Fibroblast of peridontal ligament (primary cell): ENCODE data around the gene ST6GALNAC3.

Experiments
- DNase-seq: peaks from one replicate; pipeline ENCODE4 v3.0.0-alpha.2; 2010; ENCODE audit errors: extremely low read depth

The ST6GALNAC3 gene

DNA sequence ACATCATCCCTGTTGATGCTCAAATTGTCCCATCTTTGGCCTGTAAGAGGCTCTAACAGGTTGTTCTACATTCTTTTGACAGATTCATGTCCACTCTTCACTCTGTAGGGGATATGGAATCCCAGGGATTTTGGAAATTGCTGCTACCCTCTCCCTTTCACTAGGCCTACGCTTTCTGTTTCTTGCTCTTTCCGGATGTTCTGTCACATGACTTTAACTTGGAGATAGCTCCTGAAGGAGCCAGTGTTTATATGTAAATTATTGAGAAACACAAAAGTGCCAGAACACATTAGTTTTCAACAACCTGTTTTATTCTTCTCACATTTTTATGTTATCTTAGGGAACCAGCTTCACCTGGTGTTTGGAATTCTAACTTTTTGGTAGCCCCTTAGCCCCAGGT is 505.7 kb downstream of the ST6GALNAC3 start:
- DNase-seq, result no peak

- no peak for DNase-seq
Observed at GRCh38 chr1:76581712-76582111, 507.2 kb downstream of the ST6GALNAC3 start.

- DNase-seq, result no peak
Observed at GRCh38 chr1:76583235-76583868, 508.8 kb downstream of the ST6GALNAC3 start.

GRCh38 chr1:76583875-76584477 is 509.4 kb downstream of the ST6GALNAC3 start:
- no peak for DNase-seq

DNA sequence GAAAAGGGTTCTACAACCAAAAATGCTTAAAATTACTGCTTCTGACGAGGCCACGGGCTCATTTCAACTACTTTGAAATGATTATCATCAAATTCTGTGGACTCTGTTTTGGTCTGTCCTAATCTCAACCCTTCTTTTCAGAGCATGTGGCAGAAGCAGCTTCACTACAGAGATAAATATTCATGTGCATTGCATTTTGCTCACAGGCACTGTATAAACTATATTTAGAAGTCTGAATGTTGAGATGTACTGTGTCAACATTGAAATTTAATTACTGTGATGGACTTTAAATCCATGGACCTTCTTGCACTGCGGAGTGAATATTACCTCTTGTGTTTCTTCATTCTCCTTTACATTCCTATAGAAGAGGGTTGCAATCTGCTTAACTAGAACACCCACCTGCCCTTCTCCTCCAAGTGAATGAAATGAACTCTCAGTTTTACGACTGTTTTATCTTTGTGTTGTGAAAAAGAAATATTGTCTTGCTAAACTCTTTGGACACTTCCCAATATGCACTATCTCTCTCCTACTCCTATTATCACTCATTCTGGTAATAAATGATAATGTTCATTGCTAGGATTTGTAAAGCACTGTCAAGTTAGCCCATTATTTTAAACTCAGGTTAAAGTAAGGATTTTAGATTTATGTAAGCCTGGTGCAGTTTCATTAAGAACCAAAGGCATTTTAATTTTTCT is 511.6 kb downstream of the ST6GALNAC3 start:
- DNase-seq, result no peak

GRCh38 chr1:76587212-76587611 is 512.7 kb downstream of the ST6GALNAC3 start:
- DNase-seq, result no peak

GRCh38 chr1:76591461-76591860 is 516.9 kb downstream of the ST6GALNAC3 start:
- no peak for DNase-seq

DNA sequence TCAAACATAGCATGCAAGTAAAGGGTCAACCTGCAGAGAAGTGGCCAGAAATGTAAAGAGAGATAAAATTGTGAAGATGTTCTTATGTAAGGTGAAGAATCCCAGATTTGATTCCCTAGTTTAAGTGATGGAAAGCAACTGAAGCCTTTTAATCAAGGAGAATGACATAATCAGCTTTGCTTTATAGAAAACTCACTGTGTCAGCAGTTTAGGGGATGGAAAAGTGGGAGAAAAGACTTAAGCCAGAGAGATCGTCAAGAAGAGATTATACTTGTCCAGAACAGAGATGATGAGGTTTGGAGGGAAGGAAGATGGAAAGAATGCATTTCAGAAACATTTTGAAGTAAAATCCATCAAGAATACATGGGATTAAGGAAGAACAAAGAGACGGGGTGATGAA is 517.4 kb downstream of the ST6GALNAC3 start:
- DNase-seq, result no peak

GRCh38 chr1:76593141-76593540 is 518.6 kb downstream of the ST6GALNAC3 start:
- DNase-seq, result no peak

- DNase-seq, result peak; percentile 25
Observed at GRCh38 chr1:76593618-76594017, 519.1 kb downstream of the ST6GALNAC3 start.

GRCh38 chr1:76595024-76595423 is 520.5 kb downstream of the ST6GALNAC3 start:
- DNase-seq, result no peak

DNA sequence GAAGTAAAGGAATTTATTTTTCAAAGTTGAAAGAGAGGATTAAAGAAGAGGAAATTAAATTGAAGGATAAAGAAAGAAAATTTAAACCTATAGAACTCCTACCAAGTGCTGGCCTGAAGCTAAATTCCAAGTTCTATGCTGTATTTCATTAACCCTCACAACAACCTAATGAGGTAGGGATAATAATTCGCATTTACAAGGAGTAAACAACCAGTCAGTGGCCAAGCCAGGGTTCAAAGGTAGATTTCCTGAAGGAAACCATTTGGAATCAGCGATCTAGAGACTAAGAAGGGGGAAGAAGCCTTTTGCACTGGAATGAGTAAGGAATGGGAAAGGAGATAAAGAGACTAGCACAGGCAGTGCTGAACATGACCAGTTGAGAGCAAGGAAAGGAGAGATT is 526.9 kb downstream of the ST6GALNAC3 start:
- DNase-seq, result no peak

GRCh38 chr1:76607717-76608116 is 533.2 kb downstream of the ST6GALNAC3 start:
- no peak for DNase-seq

- DNase-seq, result no peak
Observed at GRCh38 chr1:76611770-76612445, 537.4 kb downstream of the ST6GALNAC3 start.

DNA sequence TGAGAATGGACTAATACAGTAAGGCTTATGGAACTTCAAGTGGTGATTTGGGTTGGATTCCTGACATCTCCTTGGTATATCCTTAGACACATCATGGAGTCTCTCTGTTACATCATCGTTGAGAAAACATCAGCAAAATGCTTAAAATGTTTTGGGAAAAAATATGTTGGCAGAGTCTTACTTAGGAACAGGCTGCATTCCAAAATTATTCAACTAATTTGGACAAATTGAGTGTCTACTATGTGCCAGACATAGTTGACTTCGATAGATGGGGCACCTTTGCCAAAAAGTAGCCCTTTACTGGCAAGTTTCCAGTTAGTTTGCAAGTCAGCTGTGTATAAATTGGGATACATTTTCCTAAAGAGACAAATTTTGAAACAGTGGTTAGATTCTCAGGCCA is 539.3 kb downstream of the ST6GALNAC3 start:
- DNase-seq, result no peak

DNA sequence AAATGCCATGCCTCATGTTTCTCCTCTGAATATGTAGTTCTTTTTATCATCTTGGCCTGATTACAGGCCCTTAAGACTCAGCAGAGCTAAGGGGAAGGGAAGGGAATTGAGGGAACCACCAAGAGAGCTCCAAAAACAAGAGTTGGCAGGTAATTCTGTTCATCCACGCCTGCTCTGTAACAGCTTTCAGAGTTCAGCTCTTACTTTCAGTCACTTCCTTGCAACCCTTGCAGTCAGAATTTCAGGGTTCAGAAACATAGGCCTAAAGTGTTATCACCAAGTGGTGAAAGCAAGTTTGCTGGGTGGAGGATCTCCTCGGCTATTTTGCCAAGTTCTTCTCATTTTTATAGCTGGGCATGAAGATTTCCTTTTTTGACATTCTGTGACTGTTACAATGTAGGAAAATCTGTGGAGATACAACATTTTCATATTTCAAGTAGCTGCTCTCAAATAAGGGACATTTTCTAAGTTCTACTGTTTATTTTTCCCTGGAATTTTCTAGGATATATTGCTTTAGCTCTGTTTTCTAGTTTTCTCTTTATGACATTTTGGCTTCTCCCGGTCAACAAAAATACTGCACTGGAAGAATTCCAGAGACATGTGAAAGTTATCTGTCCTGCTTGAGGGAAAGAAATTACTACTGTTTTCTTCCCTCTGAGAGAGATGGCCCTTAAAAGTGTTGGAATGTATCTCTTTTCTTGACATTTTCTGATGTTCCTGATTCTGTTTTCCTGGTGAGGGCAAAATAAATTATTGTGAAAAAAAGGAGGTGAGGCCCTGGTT is 540.9 kb downstream of the ST6GALNAC3 start:
- DNase-seq, result no peak

DNA sequence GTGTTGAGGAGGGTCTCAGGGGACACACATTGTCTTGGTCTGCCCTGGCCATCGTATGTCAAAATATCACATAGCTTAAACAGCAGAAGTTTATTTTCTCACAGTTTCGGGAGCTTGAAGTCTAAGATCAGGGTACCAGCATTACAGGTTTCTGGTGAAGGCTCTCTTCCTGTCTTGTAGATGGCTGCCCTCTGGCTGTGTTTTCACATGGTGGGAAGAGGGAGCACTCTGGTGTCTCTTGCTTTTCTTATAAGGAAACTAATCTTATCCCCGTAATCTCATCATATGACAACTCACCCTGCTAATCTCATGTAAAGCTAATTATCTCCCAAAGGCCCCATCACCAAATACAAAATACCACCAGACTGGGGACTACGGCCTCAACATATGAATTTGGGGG is 545.8 kb downstream of the ST6GALNAC3 start:
- DNase-seq, result no peak

DNA sequence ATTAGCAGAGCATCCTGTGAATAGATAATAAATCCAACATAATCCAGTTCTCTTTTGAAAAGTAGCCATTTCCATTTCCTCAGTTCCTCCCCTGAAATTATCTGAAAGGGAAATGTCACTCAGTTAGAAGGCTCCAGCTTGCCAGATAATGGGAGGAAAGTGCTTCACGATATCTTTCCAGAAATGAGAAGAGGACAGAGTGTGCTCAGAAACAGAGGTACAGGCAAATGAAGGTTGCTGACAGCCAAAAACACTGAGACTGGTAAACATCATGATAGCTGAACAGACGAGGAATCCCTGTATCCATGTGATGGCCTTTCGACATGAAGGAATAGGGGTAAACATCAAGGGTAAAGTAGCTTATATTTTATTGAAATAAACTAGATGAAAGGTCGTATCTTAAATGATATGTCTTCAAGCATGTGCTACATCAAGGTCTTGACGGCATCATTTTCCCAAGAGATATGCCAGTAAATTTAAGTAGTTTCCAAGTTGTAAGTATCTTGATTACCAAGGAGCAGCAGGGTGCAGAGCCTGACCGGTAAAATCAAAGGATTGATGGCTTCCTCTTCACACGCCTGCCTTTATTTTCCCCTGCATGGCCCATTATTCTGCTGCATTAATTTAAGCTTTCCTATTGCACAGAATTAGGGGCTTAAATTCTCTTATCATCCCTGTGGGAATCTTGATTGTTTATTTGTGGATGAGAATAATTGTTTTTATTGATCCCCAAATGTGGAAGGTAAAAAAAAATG is 548.4 kb downstream of the ST6GALNAC3 start:
- DNase-seq, result no peak

GRCh38 chr1:76625886-76626678 is 551.5 kb downstream of the ST6GALNAC3 start:
- DNase-seq, result no peak

DNA sequence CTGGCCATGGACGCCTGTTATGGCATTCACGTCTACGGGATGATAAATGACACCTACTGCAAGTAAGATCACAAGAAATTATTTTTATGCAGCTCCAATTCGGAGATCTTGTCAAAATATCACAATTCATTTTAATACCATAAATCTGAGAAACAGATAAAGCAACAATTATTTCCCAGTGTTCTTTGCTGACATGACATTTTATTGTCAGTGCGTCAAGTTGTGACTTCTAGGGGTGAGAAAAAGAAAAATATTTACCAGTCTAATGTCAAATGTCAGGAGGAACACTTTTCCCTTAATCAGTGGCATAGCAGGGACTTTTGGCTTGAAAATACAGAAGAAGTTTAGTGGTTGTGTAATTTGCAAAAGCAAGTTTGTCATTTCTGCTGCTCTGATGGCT is 553.0 kb downstream of the ST6GALNAC3 start:
- DNase-seq, result no peak
